ENCODE measurements around the gene PDGFA.

The PDGFA gene

DNA sequence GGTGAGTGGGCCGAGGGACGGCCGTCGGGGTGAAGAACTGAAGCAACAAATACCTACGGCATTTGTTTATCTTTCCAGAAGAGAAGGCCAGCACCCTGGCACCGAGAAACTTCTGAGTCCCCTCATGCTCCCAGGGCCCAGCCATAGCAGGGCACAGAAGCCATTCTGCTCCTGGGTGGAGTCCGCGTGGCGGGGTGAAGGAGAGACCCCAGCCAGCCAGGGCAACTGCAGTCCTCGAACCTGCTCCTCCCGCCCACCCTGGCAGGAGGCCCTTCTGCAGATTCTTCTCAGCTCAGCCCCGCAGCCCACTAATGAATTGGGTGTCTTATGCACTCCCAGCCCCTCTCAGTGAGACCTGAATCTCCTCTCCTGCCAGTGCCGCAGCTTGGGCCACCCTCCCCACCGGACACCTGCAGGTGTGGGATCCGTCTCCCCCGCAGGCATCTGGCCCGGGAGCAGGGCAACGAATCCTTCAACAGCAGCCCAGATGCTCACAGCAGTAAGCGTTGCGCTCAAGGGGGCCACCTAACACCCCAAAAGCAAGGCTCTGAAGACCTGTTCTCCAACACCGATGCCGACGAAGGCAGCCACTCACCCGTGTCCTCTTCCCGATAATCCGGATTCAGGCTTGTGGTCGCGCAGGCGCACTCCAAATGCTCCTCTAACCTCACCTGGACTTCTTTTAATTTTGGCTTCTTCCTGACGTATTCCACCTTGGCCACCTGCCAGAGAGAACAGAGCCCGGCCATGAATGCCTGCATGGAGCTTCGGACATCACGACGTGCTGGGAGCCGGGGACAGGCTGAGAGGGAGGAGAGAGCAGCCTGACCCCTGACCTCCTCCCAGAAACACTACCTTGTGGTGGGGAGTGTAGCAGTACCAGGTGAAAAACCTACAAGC lies 18.9 kb downstream of the PDGFA start:
- DNase-seq = peak; percentile 24

GRCh38 chr7:499853-500485 lies 19.7 kb downstream of the PDGFA start:
- no peak for DNase-seq

DNA sequence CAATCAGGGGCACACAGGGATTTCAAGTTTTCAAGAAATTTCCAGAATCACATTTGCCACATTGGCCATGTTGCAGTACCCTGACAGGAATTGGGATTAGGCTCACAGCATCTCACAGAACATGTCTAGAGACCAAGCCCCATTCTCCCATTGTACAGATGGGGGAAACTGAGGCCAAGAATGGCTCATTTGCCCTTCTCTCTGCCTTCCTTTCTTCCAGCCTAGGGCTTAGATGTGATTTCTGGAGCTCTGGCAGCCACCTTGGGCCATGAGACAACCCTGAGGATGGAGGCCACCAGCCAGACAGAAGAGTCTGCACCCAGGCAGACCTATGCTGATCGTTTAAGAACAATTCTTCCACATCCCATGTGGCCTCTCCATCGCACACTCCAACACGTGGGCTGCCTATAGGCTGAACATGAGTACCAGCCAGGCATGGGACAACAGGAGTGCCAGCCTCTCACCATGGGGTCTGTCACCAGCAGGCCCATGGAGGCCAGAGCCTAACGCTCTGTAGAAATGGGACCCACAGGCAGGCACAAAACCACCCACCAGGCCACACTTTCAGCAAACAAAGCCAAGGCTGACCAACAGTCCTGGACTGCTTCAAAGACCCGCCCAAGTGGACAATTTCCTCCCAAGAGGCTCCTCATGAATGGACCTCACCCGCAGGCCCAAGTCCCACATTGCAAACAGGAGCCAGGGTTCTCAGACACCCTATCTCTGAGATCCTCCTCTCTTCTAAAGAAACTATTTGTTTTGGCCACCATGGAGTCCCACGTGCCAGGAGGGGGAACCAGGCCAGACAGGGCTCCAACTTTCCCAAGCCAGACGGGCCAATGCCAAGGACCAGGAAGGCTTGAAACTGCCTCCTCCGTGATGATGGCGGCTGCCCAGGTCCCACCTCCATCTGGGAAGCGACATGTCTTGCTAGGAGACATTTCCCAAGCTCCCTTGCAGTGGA lies 20.7 kb downstream of the PDGFA start:
- DNase-seq = no peak

GRCh38 chr7:497946-498655 lies 21.5 kb downstream of the PDGFA start:
- DNase-seq = no peak

DNA sequence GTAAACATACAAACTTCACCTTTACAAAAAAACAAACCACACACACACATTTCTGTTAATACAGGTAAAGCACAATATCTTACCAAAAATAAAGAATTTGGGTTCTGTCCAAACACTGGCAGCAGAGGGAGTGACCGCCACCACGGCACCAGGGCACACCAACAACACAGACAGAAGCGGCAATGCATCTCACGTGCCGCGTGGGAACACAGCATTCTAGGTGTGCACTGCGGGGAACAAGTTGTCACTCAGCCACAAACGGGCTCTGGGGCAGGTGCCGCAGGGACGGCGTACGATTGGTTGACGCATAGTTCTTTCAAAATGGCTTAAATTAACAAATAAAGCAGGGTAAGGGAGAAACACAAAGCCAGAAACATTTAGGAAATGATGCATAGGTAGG lies 22.3 kb downstream of the PDGFA start:
- DNase-seq = no peak

GRCh38 chr7:496528-497295 lies 22.9 kb downstream of the PDGFA start:
- no peak for DNase-seq

DNA sequence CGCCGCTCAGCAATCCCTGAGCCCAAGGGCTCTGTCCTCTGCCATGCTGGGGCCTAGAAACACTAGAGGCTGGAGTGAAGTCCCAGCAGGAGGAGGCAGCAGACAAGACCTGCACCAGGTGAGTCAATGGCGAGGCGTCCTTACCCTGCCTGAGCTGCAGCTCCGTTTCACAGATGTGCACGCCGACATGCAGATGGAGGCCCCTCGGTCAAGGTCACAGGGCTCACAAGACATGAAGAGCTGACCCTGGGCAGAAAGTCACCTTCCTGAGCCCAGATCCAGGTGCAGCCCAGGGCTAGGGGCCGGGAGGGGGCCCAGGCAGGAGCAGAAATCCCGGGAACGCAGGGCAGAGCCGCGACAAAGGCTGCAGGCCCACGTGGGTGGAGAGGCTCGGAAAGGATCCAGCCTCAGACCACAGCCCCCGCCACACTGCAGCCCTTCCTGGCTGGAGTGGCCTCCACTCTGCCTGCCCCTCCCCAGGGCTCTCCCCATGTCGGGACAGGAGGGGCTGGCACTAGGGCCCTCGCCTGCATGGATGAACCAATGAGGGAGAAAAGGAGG lies 23.8 kb downstream of the PDGFA start:
- DNase-seq = no peak

GRCh38 chr7:495326-495725 lies 24.3 kb downstream of the PDGFA start:
- no peak for DNase-seq

GRCh38 chr7:494906-495305 lies 24.7 kb downstream of the PDGFA start:
- DNase-seq = no peak

- DNase-seq = no peak
Observed at GRCh38 chr7:494259-494687, 25.4 kb downstream of the PDGFA start.

- no peak for DNase-seq
Observed at GRCh38 chr7:493661-494251, 25.9 kb downstream of the PDGFA start.

DNA sequence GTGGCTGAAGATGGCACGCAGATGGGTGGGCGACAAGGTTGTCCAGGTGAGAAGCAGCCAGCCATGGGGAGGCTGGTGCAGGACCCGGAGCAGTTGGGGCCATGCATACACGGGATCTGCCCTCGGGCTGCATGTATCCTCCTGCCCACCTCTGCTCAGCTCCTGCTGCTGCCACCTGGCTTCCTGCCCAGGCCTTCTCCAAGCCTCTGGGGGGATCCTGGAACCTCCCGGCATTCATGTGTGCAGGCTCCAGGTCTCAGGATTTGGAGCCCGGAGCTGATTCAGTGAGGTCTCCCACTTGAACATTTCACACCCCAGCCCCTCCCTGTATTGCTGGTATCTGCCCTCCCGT lies 27.0 kb downstream of the PDGFA start:
- DNase-seq = peak; percentile 64

GRCh38 chr7:491958-492713 lies 27.5 kb downstream of the PDGFA start:
- no peak for DNase-seq

DNA sequence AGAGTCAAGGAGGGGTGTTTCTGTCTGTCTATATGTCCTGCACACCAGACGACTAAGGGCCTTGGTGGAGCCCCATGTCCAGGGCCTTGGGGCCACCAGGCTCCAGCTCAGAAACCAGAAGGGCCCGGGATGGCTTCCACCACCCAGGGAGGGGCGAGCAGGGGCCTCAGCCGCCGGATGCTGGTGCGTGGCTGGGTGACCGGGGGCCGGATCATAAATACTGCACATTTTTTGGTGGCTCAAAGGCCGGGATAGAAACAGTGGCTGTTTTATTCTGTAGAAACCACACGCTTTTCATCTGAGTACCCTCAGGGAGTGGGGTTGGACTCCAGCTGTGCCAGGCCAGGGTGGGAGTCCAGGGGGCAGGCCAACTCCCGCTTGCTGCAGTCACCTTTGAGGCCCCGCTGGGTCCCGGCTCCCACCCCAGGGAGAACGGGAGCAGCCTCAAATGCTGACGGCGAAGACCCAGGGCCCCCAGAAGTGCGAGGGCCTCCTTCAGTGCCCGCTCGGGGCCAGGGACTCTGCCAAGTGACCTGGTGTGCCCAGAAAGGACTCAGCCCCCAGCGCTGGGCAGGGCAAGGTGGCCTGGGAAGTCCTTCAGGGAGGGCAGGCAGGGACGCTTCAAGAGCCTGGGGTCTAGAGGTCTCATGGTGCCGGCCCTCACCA lies 28.2 kb downstream of the PDGFA start:
- DNase-seq = no peak

- DNase-seq = peak; percentile 51
Observed at GRCh38 chr7:490461-491291, 29.0 kb downstream of the PDGFA start.

- DNase-seq = no peak
Observed at GRCh38 chr7:489876-490275, 29.8 kb downstream of the PDGFA start.

DNA sequence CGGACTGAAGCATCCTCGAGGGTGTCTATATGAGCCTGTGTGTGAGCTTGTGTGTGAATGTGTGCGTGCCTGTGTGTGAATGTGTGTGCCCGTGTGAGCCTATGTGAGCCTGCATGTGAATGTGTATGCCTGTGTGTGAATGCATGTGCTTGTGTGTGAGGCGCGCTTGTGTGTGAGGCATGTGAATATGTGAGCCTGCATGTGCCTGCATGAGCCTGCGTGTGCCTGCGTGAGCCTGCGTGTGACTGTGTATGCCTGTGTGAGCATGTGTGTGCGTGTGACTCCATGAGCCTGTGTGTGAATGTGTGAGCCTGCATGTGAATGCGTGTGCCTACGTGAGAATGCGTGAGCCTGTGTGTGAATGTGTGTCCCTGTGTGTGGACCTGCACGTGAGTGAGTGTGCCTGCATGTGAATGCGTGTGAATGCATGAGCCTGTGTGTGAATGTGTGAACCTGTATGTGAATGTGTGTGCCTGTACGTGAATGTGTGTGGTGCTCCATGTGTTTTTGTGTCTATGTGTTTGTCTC lies 33.4 kb downstream of the PDGFA start:
- DNase-seq = no peak
